Activated CD8-positive, alpha-beta T cell treated with anti-CD3 and anti-CD28 coated beads for 36 hours (primary cell): ENCODE measurements around the gene DCAF11. TPM values are rescaled to one million over a fixed set of nuclear protein-coding genes. Genes with fewer than 3 reads are reported as not detected.

Source experiments
- ATAC-seq: fragments of 200-7000 bp; cut with Tn5 transposase; one replicate; pipeline ENCODE4 v1.10.0; 2021; ENCODE audit warnings: mild to moderate bottlenecking, moderate library complexity
- CTCF ChIA-PET: fragments of 350-600 bp; sonication (Branson Sonifier 250); formaldehyde crosslinking; loops from one replicate; lab custom pipeline; 2021; ENCODE audit warnings: antibody characterized with exemption; lab: Charles Lee
- POLR2A ChIA-PET: fragments of 350-600 bp; sonication (Branson Sonifier 250); formaldehyde crosslinking; loops from one replicate; lab custom pipeline; 2021; ENCODE audit warnings: antibody characterized with exemption; lab: Charles Lee
- DNase-seq: peaks from one replicate; pipeline ENCODE4 v3.0.0-alpha.2; 2020
- H3K27ac Mint-ChIP-seq: one replicate; pipeline ENCODE4 v1.8.0; 2021; ENCODE audit warnings: mild to moderate bottlenecking, mixed read lengths
- H3K27me3 Mint-ChIP-seq: one replicate; pipeline ENCODE4 v1.8.0; 2021; ENCODE audit warnings: mixed read lengths
- H3K36me3 Mint-ChIP-seq: one replicate; pipeline ENCODE4 v1.8.0; 2021; ENCODE audit warnings: low read depth, mixed read lengths
- H3K4me1 Mint-ChIP-seq: one replicate; pipeline ENCODE4 v1.8.0; 2021; ENCODE audit warnings: low read depth, mixed read lengths
- H3K4me3 Mint-ChIP-seq: one replicate; pipeline ENCODE4 v1.8.0; 2021; ENCODE audit warnings: mild to moderate bottlenecking, moderate library complexity, mixed read lengths
- H3K9me3 Mint-ChIP-seq: one replicate; pipeline ENCODE4 v1.8.0; 2021; ENCODE audit warnings: mixed read lengths
- intact Hi-C: fragments of 100-400 bp; cut with micrococcal nuclease; formaldehyde crosslinking; loops from one replicate; pipeline ENCODE4 v1.10.0; 2022
- total RNA-seq, 2 experiments: library from RNA; stranded (reverse); gene quantifications; one replicate each; pipeline ENCODE4 v1.2.3, GENCODE V29; 2021
- TF ChIP-seq, protein P1 (sequence below): fragments of 200-600 bp; IDR thresholded peaks from one replicate; pipeline ENCODE4 v1.8.0; 2022; ENCODE audit warnings: antibody characterized with exemption, mild to moderate bottlenecking

The DCAF11 gene
- total RNA-seq, 2 experiments from 2014 or later: 59.9 to 63.9 TPM

DNA sequence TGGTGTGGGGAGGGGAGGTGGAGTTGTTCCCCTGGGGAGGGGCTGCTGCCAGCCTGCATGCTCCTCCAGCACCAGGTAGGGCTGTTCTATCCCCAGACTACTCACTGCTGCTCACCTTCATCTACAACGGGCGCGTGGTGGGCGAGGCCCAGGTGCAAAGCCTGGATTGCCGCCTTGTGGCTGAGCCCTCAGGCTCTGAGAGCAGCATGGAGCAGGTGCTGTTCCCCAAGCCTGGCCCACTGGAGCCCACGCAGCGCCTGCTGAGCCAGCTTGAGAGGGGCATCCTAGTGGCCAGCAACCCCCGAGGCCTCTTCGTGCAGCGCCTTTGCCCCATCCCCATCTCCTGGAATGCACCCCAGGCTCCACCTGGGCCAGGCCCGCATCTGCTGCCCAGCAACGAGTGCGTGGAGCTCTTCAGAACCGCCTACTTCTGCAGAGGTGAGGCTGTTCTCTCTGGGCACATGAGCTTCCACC is 50.0 kb downstream of the DCAF11 start:
- no peak for ATAC-seq
- Mint-ChIP-seq H3K4me3 (no peak overlapping the region), H3K36me3 (peaks cover 62% of the 10 kb centered on the region), H3K27ac (peak overlapping the region; percentile 99), H3K4me1 (peaks cover 49% of the 10 kb centered on the region), H3K27me3 (no peaks in the 10 kb centered on the region), H3K9me3 (no peaks in the 10 kb centered on the region)
- intact Hi-C loops: no loop called here
- CTCF ChIA-PET: interaction anchor here (1.1 to 1.4 kb wide), 2 partner anchors 9 to 78 kb away, joined by 3 to 5 read pairs; partner anchors contain the start of gene TINF2
- TF ChIP-seq, protein P1, sequence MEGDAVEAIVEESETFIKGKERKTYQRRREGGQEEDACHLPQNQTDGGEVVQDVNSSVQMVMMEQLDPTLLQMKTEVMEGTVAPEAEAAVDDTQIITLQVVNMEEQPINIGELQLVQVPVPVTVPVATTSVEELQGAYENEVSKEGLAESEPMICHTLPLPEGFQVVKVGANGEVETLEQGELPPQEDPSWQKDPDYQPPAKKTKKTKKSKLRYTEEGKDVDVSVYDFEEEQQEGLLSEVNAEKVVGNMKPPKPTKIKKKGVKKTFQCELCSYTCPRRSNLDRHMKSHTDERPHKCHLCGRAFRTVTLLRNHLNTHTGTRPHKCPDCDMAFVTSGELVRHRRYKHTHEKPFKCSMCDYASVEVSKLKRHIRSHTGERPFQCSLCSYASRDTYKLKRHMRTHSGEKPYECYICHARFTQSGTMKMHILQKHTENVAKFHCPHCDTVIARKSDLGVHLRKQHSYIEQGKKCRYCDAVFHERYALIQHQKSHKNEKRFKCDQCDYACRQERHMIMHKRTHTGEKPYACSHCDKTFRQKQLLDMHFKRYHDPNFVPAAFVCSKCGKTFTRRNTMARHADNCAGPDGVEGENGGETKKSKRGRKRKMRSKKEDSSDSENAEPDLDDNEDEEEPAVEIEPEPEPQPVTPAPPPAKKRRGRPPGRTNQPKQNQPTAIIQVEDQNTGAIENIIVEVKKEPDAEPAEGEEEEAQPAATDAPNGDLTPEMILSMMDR: no peak
- no peak for DNase-seq
- POLR2A ChIA-PET: interaction anchor here (0.7 to 7.3 kb wide), 18 partner anchors 8 to 69 kb away, joined by 3 to 178 read pairs (median 5); partner anchors contain the start of genes DCAF11, IPO4, PSME2 and RNF31

DNA sequence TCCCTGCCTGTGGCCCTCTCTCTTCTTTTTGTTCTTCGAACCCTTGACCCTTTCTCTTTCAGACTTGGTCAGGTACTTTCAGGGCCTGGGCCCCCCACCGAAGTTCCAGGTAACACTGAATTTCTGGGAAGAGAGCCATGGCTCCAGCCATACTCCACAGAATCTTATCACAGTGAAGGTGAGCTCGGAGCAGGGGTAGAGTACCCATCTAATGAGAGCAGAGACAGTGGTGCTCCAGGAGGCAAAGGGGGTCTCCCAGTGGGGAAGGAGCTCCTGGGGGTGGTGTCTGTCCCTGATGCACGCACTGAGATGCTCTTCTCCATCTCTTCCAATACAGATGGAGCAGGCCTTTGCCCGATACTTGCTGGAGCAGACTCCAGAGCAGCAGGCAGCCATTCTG is 51.2 kb downstream of the DCAF11 start:
- TF ChIP-seq, protein P1: no peak
- DNase-seq (no peak), ATAC-seq (no peak)
- Mint-ChIP-seq H3K9me3 (no peaks in the 10 kb centered on the region), H3K36me3 (peaks cover 60% of the 10 kb centered on the region), H3K27me3 (no peaks in the 10 kb centered on the region), H3K4me3 (no peak overlapping the region), H3K27ac (peak overlapping the region; percentile 3), H3K4me1 (peaks cover 43% of the 10 kb centered on the region)
- ChIA-PET CTCF (interaction anchor here (0.7 to 1.4 kb wide), 3 partner anchors 8 to 77 kb away, joined by 3 to 5 read pairs (median 3); partner anchors contain the start of gene TINF2), POLR2A (interaction anchor here (1.0 to 7.3 kb wide), 11 partner anchors 10 to 105 kb away, joined by 3 to 178 read pairs (median 5); partner anchors contain the start of genes IPO4, PSME2, RNF31 and TM9SF1)
- intact Hi-C loops: no loop called here

DNA sequence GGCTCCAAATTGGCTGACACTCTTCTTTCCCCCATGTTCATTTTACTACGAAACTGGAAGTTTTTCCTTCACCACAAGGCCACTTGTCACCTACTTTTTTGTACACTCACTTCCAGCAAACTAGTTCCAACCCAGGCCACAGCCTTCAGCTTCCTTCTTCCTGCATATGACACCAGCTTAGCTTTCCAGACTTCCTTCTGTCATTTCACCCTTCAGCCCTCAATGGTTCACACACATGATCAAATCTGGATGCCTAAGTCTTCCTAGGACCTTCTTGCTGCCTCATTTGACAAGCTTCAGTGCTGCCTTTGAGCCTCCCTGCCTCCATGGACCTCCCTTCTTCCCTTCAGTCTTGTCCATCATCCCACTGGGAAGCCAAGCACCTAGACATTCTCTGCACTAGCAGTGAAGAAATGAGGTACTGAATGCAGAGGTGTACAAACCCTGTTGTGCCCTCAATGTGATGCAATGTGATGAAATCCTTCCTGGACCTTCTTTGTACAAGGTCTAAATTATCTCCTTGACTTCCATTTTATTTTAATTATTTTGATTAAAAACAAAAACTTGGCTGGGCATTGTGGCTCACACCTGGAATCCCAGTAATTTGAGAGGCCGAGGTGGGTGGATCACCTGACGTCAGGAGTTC is 53.0 kb downstream of the DCAF11 start:
- DNase-seq (no peak), ATAC-seq (no peak)
- POLR2A ChIA-PET: interaction anchor here (0.6 to 9.6 kb wide), 5 partner anchors 10 to 149 kb away, joined by 3 to 163 read pairs (median 3); partner anchors contain the start of genes EMC9 and IPO4
- TF ChIP-seq, protein P1: no peak
- no peaks in the 10 kb centered on the region for H3K27me3 Mint-ChIP-seq
- H3K27ac Mint-ChIP-seq: peak overlapping the region; percentile 85
- peaks cover 46% of the 10 kb centered on the region for H3K36me3 Mint-ChIP-seq
- CTCF ChIA-PET: no interaction called here
- intact Hi-C loops: no loop called here
- no peaks in the 10 kb centered on the region for H3K9me3 Mint-ChIP-seq
- H3K4me1 Mint-ChIP-seq: peaks cover 38% of the 10 kb centered on the region
- no peak overlapping the region for H3K4me3 Mint-ChIP-seq

DNA sequence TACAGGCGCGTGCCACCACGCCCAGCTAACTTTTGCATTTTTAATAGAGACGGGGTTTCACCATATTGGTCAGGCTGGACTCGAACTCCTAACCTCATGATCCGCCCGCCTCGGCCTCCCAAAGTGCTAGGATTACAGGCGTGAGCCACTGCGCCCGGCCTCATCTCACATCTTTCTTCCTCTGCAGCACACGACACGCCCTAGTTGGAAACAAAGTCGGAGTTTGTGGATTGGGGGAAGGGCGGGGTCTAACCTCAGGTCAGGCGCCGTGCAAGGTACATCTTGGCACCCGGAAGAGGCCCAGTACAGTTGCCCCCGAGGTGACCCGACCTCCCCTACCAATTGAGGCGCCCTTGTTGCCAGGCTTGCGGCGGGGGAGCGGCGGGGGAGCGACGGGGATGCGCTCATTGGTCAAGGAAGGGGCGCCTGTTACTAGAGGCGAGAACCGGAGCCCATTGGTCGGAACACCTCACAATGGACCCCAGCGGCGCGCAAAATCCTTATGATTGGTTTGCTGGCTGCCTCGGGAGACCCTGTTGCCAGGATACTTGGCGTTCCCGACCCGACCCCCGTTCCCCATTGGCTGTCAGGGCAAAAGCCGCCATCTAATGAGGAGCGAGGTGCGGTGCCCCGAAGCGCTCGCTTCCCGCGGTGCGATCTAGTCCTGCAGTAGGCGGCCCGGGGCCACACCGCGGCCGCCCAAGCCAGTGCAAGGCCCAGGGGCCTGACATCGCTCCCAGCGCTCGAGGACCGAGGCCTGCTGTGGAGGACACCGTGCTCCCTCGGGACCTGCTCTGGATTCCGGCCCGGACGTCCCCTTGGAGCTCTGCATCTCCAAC is 57.1 kb downstream of the DCAF11 start, which contains the start of gene REC8:
Gene REC8, plus strand, starts transcription at position 659 of the 839 bp plus-strand sequence. CDS start 473 bp downstream, outside the sequence.
- Mint-ChIP-seq H3K27me3 (no peaks in the 10 kb centered on the region), H3K4me3 (peak within 1 kb of the TSS; percentile 77), H3K27ac (peak within 1 kb of the TSS; percentile 88), H3K9me3 (no peaks in the 10 kb centered on the region), H3K4me1 (peaks cover 19% of the 10 kb centered on the region), H3K36me3 (peaks cover 23% of the 10 kb centered on the region)
- CTCF ChIA-PET: interaction anchor here (1.1 to 2.1 kb wide), 2 partner anchors 11 to 137 kb away, joined by 3 to 10 read pairs; partner anchors contain the start of gene IRF9
- TF ChIP-seq, protein P1: no peak
- POLR2A ChIA-PET: interaction anchor here (0.6 to 9.6 kb wide), 7 partner anchors 7 to 35 kb away, joined by 3 to 163 read pairs (median 4); partner anchors contain the start of genes IPO4, IRF9, PSME1 and RNF31
- DNase-seq: peak; percentile 87
- ATAC-seq: peak; percentile 89
- intact Hi-C loops: no loop called here
